Sigmoid colon (tissue), 7 donors: Measurements from ENCODE around the gene NXN. TPM values are rescaled to one million over a fixed set of nuclear protein-coding genes. Genes with fewer than 3 reads are reported as not detected.
A peak's percentile ranks its signal among the peaks of the same experiment; 100 is the strongest.

Source experiments
- DNase-seq: peaks from one replicate; pipeline ENCODE4 v3.0.0-alpha.2; 2019
- H3K27ac ChIP-seq, 4 donors: fragments of 200-600 bp; sonication (generic); one replicate each; pipeline ENCODE4 v1.5.1; 2016 to 2019; ENCODE audit warnings: mild to moderate bottlenecking in 1 of 4
- H3K27me3 ChIP-seq, 3 donors: fragments of 200-600 bp; sonication (generic); one replicate each; pipeline ENCODE4 v1.5.1; 2019; ENCODE audit warnings: mild to moderate bottlenecking in 1 of 3
- H3K36me3 ChIP-seq, 4 donors: fragments of 200-600 bp; sonication (generic); one replicate each; pipeline ENCODE4 v1.5.1; 2016 to 2019
- H3K4me1 ChIP-seq, 4 donors: fragments of 200-600 bp; sonication (generic); one replicate each; pipeline ENCODE4 v1.5.1; 2017 to 2019
- H3K4me3 ChIP-seq, 4 donors: fragments of 200-600 bp; sonication (generic); one replicate each; pipeline ENCODE4 v1.5.1; 2017 to 2019; ENCODE audit warnings: mild to moderate bottlenecking in 2 of 4, moderate library complexity in 1 of 4
- H3K9me3 ChIP-seq, 4 donors: fragments of 200-600 bp in 3 of 4; sonication (generic) in 3 of 4; one replicate each; pipeline versions ENCODE4 v1.5.1 to v1.6.1; 2013 to 2019
- EP300 ChIP-seq, 4 donors: sonication (generic); formaldehyde crosslinking; IDR thresholded peaks; one replicate each; pipeline ENCODE4 v1.6.1; 2017; ENCODE audit warnings: antibody characterized with exemption in 4 of 4
- POLR2A ChIP-seq, 2 donors: fragments of 450-650 bp; IDR thresholded peaks; one replicate each; pipeline ENCODE4 v1.6.1; 2016; ENCODE audit warnings: antibody characterized with exemption in 2 of 2, mild to moderate bottlenecking in 2 of 2, moderate library complexity in 2 of 2
- POLR2AphosphoS5 ChIP-seq, 4 donors: sonication (generic); formaldehyde crosslinking; IDR thresholded peaks; one replicate each; pipeline ENCODE4 v1.6.1; 2017; ENCODE audit warnings: antibody characterized with exemption in 4 of 4
- WGBS, 2 donors: extraction: QIAGEN DNeasy Blood & Tissue Kit; methylation state at CpG; one replicate each; pipeline ENCODE4 v1.1.7; 2013; 5-methylcytosine and 5-hydroxymethylcytosine counted together
- intact Hi-C: fragments of 100-400 bp; cut with DNase I; formaldehyde crosslinking; loops from one replicate; pipeline ENCODE4 v1.15.1; 2023
- polyA plus RNA-seq, 3 donors: library from polyadenylated mRNA; stranded (reverse); fragments of 200-250 nt; gene quantifications; one replicate each; pipeline ENCODE4 v1.2.3, GENCODE V29; 2013
- total RNA-seq, 4 donors: library from RNA; depleted of rRNA; stranded (reverse); fragments of >200 nt; gene quantifications; one replicate each; pipeline ENCODE4 v1.1.0, GENCODE V29; 2016
- TF ChIP-seq, protein P1 (sequence below), 4 experiments: fragments of 450-650 bp in 3 of 4; fragments of 200-600 bp in 1 of 4; IDR thresholded peaks; one replicate each; pipeline ENCODE4 v1.5.1; 2016 to 2019; ENCODE audit warnings: antibody characterized with exemption in 4 of 4, mild to moderate bottlenecking in 3 of 4, moderate library complexity in 2 of 4
- donor health status: healthy with polysubstance abuse.
- donor health status: Bipolar disorder and iron deficiency.
- donor health status: healthy.

NXN gene
- total and polyA plus RNA-seq, 7 donors: 1.4 to 75.9 (median 50.4) TPM

DNA sequence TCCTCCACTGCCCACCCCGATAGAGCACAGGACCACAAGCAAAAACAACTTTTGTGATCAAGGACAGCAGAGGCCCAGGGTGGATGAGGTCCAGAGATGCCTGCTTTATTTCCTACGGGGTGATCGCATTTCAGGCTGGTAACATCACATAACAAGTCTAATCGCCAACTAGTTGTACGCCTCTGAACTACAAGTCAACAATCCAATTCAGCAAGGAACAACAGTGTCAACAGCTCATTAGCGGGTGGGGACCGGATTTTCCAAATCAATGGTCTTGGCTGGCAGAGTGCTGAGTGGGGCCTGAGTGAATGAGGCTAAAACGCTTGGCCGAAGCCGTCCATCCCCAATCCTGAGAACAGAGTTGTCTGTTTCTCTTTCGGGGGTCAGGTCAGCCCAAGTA lies 180.3 kb downstream of the NXN start:
- DNase-seq: no peak
- intact Hi-C loops: loop anchor here (5.0 to 10.0 kb wide), 2 partner anchors 48 to 256 kb away; no protein-coding TSS in a partner anchor
- no peaks in the 10 kb centered on the region for H3K9me3 ChIP-seq
- TF ChIP-seq EP300 (IDR thresholded peaks at IDR 0.05) (no peak), POLR2AphosphoS5 (IDR thresholded peaks at IDR 0.05) (no peak), POLR2A (IDR thresholded peaks at IDR 0.05) (no peak)
- TF ChIP-seq, protein P1, sequence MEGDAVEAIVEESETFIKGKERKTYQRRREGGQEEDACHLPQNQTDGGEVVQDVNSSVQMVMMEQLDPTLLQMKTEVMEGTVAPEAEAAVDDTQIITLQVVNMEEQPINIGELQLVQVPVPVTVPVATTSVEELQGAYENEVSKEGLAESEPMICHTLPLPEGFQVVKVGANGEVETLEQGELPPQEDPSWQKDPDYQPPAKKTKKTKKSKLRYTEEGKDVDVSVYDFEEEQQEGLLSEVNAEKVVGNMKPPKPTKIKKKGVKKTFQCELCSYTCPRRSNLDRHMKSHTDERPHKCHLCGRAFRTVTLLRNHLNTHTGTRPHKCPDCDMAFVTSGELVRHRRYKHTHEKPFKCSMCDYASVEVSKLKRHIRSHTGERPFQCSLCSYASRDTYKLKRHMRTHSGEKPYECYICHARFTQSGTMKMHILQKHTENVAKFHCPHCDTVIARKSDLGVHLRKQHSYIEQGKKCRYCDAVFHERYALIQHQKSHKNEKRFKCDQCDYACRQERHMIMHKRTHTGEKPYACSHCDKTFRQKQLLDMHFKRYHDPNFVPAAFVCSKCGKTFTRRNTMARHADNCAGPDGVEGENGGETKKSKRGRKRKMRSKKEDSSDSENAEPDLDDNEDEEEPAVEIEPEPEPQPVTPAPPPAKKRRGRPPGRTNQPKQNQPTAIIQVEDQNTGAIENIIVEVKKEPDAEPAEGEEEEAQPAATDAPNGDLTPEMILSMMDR (IDR thresholded peaks at IDR 0.05): no peak
- H3K4me1 ChIP-seq: peaks cover 0 to 15% (median 13%) of the 10 kb centered on the region in 4 donors
- peaks cover 16 to 54% (median 23%) of the 10 kb centered on the region in 4 donors for H3K36me3 ChIP-seq
- WGBS, 2 donors: 84 to 89% methylated on average over 11 of the region's 11 CpGs
- no peak overlapping the region for H3K27ac ChIP-seq
- H3K4me3 ChIP-seq: no peak overlapping the region
- H3K27me3 ChIP-seq: no peaks in the 10 kb centered on the region

DNA sequence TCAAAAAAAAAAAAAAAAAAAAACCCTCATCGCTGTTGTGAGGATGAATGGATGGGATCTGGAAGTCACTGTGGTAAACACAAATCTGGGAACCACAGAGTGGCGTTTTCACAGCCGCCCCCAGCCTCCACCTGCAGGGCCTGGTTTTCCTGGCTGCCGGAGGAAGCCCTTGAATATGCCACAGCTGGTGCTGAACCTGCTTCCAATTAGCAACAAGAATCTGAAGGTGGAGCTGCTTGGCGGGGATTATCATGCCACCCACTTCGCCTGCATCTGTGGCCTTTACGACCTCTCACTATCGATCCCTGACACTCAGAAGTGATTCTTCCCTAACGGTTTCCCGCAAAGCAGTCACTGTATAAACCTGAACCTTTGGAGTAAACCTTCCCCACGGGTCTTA lies 181.3 kb downstream of the NXN start:
- H3K27me3 ChIP-seq: no peaks in the 10 kb centered on the region
- H3K27ac ChIP-seq: peak overlapping the region in 1 of 4 donors; percentile 2
- H3K9me3 ChIP-seq: no peaks in the 10 kb centered on the region
- DNase-seq: no peak
- TF ChIP-seq POLR2A (IDR thresholded peaks at IDR 0.05) (no peak), EP300 (IDR thresholded peaks at IDR 0.05) (no peak), POLR2AphosphoS5 (IDR thresholded peaks at IDR 0.05) (no peak)
- TF ChIP-seq, protein P1 (IDR thresholded peaks at IDR 0.05): no peak
- H3K36me3 ChIP-seq: peaks cover 12 to 47% (median 18%) of the 10 kb centered on the region in 4 donors
- peaks cover 0 to 25% (median 18%) of the 10 kb centered on the region in 4 donors for H3K4me1 ChIP-seq
- intact Hi-C loops: loop anchor here (5.0 to 10.0 kb wide), 2 partner anchors 49 to 257 kb away; no protein-coding TSS in a partner anchor
- 56 to 78% methylated on average over 11 of the region's 11 CpGs for WGBS, 2 donors
- no peak overlapping the region for H3K4me3 ChIP-seq

DNA sequence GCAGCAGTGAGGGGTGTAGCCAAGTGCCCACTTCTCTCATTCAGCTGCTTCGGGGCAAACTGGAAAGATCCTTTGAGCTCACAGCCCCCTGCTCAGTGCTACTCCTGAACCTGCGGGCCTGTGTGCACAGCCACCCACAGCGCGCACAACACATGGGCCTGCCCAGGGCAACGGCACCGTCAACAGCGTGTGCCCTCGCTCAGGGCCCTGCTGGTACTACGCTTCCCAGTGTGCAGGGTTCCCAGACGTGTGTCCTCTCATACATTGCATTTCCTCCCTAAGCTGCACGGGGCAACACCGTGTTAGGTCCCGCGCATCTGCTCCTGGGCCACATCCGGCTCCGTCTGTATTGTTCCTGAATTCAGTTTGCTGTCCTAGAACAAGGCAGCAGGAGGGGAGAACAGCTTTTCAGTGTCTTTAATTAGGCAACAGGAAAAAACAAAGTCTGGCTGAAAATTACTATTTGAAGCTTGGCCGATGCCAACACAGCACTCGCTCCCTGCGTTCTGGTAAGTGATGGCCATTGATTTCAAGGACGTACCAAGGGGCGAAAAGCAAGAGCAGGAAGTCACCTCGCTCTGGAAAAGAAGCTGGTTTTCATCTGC lies 182.2 kb downstream of the NXN start:
- H3K4me1 ChIP-seq: peaks cover 0 to 25% (median 18%) of the 10 kb centered on the region in 4 donors
- WGBS, 2 donors: 88 to 89% methylated on average over 22 of the region's 22 CpGs
- no peak overlapping the region for H3K4me3 ChIP-seq
- no peaks in the 10 kb centered on the region for H3K9me3 ChIP-seq
- TF ChIP-seq POLR2A (IDR thresholded peaks at IDR 0.05): no peak
- TF ChIP-seq POLR2AphosphoS5 (IDR thresholded peaks at IDR 0.05): peak in 1 of 4 donors; percentile 16
- H3K36me3 ChIP-seq: peaks cover 8 to 43% (median 12%) of the 10 kb centered on the region in 4 donors
- intact Hi-C loops: loop anchor here (5.0 to 10.0 kb wide), 2 partner anchors 50 to 257 kb away; no protein-coding TSS in a partner anchor
- no peak for DNase-seq
- H3K27ac ChIP-seq: peak overlapping the region in 3 of 4 donors; percentile 34 to 78 (median 77)
- no peaks in the 10 kb centered on the region for H3K27me3 ChIP-seq

DNA sequence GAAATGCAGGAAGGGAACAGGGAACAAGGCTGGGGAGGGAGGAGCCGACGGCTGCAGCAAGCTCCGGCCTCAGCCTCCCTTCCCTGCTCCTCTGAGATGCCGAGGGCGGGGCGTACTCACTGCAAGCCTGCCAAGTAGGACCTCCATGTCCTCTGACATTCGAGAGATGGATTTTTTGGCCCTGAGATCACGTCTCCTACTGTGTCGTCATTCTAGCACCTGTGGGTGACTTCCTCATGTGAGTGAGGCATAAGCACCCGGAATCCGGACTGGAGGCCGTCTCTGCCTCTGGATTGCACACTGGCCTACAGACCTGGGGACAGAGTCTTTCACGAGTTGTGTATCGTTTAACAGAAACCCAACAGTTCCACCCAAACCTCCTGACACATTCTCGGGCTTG lies 183.0 kb downstream of the NXN start:
- Histone ChIP-seq H3K27me3 (no peaks in the 10 kb centered on the region), H3K36me3 (peaks cover 12 to 44% (median 18%) of the 10 kb centered on the region in 4 donors), H3K9me3 (no peaks in the 10 kb centered on the region), H3K4me1 (peaks cover 0 to 28% (median 19%) of the 10 kb centered on the region in 4 donors), H3K4me3 (no peak overlapping the region), H3K27ac (peak overlapping the region in 3 of 4 donors; percentile 34 to 78 (median 77))
- intact Hi-C loops: loop anchor here (5.0 to 10.0 kb wide), 2 partner anchors 51 to 258 kb away; no protein-coding TSS in a partner anchor
- 69 to 91% methylated on average over 15 of the region's 15 CpGs for WGBS, 2 donors
- TF ChIP-seq POLR2AphosphoS5 (IDR thresholded peaks at IDR 0.05) (no peak), POLR2A (IDR thresholded peaks at IDR 0.05) (no peak), EP300 (IDR thresholded peaks at IDR 0.05) (no peak)
- TF ChIP-seq, protein P1 (IDR thresholded peaks at IDR 0.05): no peak
- no peak for DNase-seq

DNA sequence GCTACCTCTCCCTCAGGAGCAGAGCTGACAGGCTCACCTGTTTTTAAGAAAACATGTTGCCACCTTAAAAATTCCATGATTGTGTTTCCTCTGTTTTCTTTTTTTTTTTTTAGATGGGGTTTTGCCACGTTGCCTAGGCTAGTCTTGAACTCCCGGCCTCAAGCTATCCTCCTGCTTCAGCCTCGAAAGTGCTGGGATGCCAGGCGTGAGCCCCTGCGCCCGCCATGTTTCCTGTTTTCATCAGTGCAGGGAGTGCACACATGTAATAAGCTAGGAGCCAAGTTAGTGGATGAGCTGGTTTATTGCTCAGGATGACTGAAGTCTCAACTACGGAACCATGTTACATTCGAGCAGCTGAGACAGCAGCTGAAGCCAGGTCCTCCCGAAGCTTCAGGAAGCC lies 183.9 kb downstream of the NXN start:
- peak overlapping the region; percentile 67 to 78 (median 75) for H3K27ac ChIP-seq
- H3K4me1 ChIP-seq: peaks cover 0 to 28% (median 22%) of the 10 kb centered on the region in 4 donors
- DNase-seq: no peak
- no peaks in the 10 kb centered on the region for H3K27me3 ChIP-seq
- intact Hi-C loops: loop anchor here (1.0 to 10.0 kb wide), 3 partner anchors 52 to 259 kb away; no protein-coding TSS in a partner anchor
- 83 to 84% methylated on average over 9 of the region's 9 CpGs for WGBS, 2 donors
- no peak for TF ChIP-seq EP300 (IDR thresholded peaks at IDR 0.05)
- TF ChIP-seq POLR2AphosphoS5 (IDR thresholded peaks at IDR 0.05): peak in 1 of 4 donors; percentile 20
- peaks cover 17 to 43% (median 19%) of the 10 kb centered on the region in 4 donors for H3K36me3 ChIP-seq
- H3K9me3 ChIP-seq: no peaks in the 10 kb centered on the region
- H3K4me3 ChIP-seq: no peak overlapping the region
